GM19324 (cell line): Measurements from ENCODE around the gene BIN1.

Experiments used
- ATAC-seq: cut with Tn5 transposase; IDR thresholded peaks from one replicate; pipeline ENCODE4 v1.9.1; 2021; ENCODE audit warnings: mild to moderate bottlenecking, moderate library complexity; ENCODE audit not compliant: unreplicated experiment, low FRiP score

Gene BIN1

DNA sequence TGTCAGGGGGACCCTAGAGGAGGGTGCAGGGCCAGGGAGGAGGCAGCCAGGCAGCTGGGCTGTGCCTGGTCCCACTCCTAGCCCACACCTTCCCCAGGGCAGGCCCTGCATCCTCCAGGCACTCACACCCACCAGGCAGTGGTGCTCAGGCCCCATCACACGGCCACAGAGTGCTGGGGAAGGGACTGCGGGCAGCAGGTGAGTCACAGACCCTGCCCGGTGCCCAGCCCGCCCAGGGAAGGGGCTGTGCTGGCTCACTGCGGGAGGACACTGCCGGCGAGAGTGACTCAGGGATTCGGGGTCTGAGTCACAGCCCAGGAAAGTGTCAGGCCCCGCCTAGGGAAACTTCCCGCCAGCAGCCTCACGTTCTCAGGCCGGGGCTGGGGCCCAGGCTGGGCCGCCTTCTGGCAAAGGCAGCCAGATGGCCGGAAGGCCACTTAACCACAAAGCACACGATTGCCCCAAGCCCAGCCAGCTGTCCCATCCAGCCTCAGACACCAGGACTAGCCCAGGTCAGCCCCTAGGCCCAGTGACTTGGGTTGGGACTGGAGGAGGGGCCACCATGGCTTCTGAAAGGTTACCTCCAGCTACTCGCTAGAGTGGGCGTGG lies 42.2 kb downstream of the BIN1 start:
- ATAC-seq, result no peak

DNA sequence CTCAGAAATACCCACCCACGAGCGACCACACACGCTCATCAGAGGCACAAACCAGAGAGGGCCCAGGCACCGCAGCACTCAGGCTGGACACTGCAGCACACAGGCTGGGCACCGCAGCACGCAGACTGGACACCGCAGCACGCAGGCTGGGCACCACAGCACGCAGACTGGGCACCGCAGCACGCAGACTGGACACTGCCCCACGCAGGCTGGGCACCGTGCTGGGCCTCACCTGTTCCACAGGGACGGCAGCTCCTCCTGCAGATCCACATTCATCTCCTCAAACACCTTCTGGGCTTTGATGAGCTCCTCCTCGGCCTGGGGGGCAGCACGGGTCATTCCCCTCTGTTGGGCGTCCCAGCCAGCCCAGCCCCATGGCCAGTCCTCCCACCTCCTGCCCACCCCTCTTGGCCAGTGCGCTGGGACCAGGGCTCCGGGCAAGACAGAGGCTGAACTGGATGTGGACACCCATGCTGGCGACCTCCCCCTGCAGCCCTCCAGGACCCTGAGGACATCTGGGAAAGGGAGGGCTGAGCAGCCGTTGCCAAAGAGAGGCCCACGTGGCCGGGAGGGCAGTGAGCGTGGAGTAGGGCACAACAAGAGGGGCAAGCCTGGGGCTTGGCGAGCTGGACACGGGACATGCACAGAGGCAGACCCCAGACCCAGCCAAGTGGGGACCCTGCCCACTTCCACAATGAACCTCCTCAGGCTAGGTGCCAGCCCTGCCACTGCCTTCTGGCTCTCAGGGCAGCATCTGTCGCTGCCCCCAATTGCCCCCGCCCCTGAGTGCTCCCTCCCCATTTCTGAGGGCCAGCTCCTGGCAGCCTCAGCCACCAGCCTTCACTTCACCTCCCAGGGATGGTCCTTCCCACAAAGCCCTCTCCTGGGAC lies 43.0 kb downstream of the BIN1 start:
- ATAC-seq, result no peak

DNA sequence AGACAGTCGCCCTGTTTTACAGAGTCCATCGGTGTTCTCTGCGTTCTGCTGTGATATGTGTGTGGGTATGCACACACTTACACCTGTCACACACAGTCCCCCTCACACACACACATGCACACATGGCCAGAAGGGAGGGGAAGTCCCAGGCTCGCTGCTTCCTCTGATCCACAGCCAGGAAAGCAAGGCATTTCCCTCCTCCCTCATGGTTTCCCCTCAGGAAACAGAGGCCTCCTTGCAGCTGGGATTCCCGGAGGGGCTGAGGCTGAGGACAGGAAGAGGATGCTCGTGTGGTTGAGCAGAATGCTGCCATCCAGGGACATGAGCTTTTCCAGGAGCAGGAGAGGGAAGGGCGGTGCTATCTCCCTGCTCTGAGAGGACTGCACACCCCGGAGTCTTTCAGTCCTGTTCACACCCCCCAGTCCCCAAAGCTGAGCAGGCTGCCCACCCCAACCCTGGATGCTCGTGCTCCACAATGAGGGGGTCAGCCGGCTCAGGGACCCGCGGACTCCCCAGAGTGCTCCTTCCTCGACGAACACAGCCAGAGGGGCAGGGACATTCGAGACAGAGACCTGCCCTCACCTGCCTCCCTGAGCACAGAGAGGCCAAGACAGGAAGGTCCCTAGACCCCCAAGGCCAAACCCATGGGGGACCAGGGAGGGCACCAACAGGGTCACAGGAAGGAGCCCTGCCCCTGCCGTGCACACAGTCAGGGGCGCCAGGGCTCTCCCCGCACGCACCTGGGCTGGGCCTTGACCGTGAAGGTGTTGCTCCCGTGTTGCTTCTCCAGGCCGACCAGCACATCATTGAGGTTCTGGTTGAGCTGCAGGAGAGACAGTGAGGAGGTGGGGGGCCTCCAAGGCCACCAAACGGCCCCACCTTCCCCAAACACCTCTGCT lies 45.3 kb downstream of the BIN1 start:
- ATAC-seq, result no peak

DNA sequence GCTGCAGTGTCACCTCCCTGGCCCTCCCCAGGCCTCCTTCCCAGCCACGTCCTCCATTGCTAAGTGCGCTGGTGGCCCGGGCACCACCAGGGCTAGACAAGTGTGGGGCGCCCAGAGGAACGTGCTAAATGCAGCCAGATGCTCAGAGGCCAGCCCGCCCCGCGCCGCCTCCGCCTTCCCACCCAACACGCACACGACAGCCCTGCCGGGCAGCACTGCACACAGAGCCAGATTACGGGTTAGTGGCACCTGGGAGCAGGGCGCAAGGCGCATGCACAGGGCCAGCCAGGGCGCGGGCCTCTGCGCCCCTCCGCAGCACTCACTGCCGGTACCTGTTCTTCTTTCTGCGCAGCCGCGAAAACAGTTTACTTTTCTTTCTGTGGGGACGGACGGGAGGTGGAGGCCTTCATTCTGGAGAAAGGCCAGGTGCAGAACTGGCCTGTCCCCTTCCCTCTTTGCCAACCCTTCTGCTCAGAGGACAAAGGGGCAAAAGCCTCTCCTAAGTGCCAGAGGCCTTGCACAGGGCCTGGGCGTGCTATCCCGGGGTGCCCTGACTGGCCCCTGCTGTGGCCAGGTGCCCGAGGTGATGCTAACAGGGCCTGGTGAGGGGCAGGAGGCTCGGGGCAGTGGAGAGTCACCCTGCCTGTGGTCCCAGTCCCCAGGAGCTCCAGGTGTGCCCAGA lies 46.5 kb downstream of the BIN1 start:
- no peak for ATAC-seq

DNA sequence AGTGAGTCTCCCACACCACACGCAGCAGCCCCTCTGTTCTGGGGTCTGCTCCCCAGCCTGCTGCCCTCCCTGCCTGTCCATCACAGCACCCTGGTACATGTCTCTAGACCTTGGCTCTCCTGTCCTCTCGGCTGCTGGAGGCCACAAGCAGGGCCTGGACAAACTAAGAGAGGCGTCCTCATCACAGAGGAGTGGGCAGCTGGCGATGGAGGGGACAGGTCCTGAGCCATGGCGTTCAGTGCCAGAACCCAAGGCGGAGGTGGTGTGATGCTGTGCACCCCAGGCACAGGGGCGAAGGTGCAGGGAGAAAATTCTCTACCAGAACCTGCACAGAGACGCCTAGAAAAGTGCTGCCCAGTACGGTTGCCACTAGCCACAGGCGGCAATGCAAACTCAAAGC lies 47.4 kb downstream of the BIN1 start:
- ATAC-seq, result no peak

DNA sequence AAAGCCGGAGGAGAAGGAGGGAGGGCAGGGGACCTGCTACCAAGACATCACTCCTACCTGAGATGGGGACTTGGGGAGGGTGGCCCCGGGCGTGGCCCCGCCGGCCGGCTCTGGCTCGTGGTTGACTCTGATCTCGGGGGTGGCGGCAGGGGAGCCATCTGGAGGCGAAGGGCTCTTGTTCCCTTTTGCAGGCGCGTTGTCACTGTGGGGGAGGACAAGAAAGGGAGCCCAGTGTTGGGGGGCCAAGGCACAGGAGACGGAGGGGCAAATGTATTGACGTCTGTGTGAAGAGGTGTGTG lies 48.1 kb downstream of the BIN1 start:
- no peak for ATAC-seq

DNA sequence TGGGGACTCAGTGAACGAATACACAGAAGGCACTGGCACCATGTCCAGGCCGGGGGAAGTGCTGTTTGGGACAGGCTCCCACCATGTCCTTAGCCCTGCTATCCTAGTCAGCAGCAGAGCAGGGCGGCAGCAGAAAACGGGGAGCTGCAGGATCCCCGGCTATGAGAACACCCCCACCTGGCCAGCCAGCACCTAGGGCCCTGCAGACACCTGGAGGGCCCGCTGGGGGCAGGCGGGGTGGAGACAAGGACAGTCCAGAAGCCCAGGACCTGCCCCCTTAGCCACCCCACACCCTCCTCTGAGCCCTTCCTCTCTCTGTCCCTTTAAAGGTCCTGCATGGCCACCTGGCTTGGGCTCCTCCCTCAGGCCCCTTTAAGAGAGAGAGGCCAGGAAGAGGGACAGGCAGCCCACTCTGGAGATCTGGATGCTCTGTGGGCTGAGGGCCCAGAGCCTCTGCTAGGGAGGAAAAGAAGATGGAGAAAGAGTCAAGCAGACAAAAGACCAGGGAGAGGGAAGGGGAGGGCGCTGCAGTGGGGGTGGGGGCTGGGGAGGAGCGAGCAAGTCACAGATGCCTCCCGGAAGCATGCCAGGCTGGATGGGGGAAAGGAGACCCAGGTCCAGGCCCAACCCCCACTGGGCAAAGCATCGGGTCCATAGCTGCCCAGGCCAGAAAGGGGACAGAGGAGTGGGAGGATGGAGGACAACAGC lies 48.6 kb downstream of the BIN1 start:
- ATAC-seq, result no peak

DNA sequence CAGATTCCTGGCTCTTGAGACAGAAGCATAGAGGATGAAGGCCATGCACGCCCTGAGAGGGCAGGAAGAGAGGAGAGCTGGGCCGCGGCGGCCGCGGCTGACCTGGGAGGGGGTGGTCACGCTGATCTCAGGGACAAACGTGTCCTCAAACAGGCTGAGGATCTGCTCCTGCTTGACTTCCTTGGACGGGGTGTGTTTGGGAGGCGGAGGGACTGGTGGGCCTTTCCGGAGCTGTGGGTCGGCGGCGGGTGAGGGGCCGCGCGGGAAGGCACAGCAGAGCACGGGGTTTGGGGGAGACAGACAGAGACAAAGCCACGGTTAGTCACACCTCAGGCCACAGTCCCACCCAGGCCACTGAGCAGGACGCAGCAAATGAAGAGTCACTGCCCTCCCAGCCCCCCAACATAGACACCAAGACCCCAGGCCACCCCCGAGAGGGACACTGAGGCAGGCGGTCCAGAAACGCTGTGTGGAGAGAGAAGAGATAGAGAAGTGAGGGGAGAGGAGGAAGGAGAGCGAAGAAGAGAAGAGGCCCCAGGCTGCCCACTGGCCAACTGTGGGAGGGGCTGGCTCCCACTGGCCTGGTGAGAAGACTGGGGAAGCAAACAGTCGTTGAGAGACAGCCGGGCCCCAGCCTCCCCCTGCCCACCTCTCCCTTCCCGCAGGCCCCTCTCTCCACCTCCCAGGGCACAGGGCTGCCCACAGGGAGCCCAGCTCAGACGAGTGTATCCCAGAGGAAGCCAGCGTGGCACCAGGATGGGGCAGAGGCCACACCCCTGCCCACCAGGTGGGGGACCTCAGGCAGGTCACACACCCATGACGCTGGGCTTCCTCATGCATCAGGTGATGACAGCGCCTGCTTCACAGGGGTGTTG lies 49.3 kb downstream of the BIN1 start:
- no peak for ATAC-seq

DNA sequence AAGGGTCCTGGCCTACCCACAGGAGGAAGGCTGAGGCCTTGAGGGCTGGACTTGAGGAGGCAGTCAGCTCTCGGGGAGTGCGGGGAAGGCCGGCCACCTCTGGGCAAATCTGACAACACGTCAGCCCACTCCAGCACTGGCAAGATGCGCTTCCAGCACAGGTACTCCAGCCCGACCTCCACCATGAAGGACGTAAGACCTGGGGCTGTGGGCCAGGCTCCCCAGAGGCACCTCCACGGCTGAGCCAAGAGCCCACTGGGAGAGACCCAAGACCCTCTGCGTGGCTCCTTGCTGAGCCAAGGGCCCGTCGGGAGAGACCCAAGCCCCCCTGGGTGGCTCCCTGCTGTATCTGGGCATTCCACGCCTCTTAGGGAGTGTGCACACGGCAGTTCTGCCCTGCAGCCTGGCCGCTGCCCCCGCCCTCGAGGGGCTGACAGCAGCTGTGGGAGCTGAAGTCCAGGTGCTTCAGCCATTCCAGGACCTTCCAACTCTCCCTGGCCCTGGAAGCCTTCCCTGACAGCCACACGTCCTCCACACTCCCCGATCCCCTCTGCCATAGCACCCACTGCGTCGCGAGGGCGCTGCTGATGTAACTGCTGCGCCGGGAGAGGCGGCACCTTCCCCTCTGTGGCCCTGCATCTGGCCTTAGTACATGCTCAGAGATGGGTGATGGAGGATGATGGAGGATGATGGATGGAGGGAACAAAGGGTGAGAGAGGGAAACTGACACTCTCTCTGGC lies 50.2 kb downstream of the BIN1 start:
- no peak for ATAC-seq

DNA sequence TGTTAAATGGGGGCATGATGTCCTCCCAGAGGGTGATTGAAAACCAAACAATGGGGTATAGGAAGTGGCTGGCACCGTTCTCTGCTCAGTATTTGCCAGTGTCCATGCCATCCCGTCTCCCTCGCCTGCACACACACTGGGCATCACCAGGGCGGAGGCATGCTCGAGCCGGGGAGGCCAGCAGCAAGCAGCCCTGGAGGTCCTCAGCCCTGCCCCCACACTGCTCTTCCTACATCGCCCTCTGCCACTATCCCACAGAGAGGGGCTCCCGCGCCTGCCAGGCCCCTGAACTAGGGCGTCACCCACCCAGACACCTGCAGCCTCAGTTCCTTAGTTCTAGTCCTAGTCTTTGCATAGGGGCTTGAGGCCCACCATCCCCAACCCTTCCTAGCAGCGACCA lies 50.9 kb downstream of the BIN1 start:
- no peak for ATAC-seq

DNA sequence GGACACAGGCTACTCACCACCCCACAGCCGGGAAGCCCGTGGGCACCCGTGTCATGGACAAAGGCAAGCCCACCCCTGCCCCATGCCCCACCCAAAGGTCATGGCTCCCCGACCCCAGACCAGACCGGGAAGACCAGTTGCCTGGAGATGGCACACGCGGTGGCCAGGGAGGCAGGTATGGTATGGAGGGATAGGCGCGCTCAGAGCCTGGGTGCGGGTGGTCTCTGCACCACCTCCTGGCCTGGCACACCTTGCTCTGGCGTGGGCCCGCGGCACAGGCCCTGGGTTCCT lies 51.2 kb downstream of the BIN1 start:
- no peak for ATAC-seq

DNA sequence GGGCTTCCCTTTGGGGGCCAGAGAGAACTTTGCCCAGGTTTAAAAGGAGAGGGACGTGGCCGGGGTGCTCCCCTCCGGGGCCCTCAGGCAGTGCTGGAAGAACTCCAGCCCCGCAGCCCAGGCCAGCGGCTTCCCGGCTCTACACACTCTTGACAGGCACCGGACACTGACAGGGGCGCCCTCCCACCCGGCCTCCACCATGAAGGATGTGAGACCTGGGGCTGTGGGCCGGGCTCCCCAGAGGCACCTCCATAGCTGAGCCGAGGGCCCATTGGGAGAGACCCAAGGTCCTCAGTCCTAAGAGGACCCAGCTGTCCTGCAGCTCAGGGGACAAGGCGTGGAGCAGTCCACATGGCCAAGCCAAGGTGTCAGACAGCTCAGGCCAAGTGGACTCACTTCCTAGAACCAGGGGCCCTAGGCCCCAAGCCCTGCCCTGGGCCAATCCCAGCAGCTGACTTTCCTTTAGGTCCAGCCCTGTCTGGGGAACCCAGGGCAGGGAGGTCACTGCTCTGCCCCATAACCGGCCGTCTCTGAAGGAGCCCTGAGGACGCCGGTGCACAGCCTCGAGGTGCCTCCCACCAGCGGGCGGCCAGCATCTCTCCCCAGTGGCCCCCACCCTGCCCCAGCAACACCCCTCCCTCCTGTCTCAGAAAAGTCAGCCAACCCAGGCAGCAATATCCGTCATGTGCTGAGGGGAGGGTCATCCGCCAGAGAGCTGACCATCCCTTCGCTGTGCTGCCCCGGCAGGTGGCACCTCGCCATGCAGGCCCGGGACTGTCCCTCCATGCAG lies 51.8 kb downstream of the BIN1 start:
- ATAC-seq, result no peak

DNA sequence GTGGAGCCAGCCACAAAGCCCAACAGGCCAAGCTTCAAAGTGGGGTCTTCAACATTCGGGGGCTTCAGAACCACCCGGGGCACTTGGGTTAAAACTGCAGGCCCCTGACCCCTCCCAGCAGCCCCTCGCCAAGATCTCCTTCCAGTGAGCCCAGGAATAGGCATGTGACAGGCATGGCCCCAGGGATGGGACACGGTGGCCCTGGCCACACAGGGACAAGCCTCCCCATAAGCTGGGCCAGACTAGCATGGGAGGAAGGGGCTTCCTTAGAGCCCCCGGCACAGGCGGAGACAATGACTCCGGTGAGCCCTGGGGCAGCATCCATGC lies 52.4 kb downstream of the BIN1 start:
- ATAC-seq, result no peak

DNA sequence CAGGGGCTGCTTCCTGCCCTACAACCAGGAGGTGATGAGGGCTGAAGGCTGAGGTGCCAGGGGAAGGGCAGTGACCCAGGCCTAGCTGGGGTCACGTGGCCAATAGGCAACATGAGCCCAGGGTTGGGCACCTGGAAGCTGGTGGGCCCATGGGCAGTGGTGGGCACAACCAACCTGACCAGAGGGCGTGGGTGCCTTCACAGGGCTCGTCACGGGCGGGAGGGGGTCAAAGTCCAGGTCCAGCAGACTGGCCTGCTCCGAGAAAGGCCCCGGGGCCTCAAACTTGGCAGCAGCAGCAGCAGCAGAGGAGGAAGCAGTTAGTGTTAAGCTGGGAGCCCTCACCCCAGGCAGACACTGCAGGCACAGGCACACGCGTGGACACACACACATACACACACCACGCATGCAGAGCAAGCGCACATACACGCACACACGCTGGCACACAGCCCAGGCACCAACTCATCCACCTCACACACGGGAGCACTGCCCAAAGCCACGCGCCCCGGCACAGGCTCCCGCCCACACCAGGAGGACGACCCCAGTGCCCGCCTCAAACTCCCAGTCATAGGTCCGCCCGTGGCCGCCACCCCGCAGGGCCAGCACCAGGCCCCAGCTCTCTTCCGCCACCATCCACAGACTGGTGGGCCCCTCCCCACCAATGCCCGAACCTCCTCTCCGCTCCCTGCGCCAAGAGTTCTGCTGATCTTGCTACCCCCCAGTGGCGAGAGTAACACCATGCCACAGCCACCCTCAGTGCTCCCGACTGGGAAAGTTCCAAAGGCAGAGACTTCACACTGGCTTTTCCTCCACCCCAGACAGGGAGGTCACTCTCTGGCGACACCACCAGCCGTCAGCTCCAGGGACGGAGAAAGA lies 53.0 kb downstream of the BIN1 start:
- ATAC-seq, result no peak

DNA sequence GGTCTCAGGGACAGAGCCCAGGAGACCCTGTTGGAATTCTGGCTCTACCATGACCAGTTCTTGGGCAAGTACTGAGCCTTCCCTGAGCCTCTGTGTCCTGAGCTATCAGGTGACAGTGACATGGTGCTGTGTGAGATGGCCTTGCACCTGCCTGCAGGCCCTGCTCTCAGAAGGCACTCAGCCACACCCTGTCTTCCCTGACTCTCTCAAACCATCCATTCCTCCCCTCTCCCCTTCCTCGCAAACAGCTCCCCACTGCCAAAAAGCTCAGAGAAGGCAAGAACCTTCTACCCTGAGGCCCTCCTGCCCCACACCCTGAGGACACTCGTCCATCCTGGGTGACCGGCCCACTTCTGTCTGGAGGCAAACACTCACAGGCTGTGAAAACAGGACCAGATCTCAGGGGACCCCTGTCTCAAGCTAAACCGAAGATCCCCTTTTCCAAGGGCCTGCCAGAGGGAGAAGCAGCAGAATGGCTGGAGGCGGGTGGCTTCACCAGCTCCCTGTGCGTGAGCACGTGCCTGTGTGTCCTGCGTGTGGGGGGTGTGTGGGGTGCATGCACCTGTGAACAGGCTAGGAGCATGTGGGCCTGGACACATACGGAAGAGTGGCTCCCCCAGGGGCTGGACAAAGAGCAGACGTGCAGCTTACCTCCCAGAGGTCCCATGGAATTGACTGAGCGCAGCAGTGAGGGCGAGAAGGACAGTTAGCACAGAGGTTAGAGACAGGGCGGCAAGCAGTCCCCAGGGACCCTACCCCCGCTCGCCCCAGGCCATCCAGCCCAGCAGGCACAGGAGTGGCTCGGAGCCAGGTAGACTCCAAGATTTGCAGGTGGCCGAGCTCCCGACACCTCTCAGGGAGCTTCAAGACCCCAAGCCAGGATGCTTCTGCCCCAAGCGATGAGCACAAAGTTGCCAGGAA lies 53.9 kb downstream of the BIN1 start:
- ATAC-seq, result no peak

DNA sequence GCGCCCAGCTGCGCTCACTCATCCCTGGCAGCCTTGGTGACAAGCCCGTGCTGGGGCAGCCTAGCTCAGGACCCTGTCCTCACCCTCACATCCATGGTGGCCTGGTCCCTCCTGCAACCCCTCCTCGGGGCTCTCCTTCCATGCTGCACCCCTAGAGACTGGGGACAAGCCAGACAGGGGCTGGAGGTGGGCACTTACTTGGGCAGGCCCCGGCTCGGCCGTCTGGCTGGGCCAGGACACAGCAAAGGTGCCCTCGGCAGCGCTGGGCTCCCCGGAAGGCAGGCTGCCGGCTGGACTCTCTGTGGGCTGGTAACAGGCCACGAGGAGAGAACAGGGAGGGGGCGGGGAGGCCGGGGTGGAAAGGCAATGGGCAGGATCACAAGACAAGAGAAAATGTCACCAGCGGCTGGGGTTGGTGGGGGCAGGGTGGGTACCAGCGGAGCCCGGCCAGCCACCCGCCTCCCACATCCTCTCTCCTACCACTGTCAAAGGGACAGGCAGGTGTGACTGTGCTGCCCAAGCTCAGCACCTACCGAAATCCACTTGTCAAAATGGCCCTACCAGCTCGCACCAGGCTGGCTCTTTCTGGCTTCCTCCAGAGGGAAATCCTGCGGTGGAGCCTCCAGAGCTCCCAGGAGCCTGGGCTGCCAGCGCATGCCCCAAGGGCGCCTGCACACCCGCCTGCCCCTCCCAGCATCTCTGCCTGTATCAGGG lies 54.7 kb downstream of the BIN1 start:
- no peak for ATAC-seq
